Ectodermal cell (in vitro differentiated cells): ENCODE results near the gene TXLNB.

Source experiments
- H3K27ac ChIP-seq: 2 replicates; pipeline ENCODE4 v1.7.0; 2013; ENCODE audit warnings: mild to moderate bottlenecking, low read depth, low read length; ENCODE audit not compliant: insufficient read depth, poor library complexity, severe bottlenecking
- H3K27me3 ChIP-seq: 2 replicates; pipeline ENCODE4 v1.7.0; 2013; ENCODE audit warnings: mild to moderate bottlenecking, low read length; ENCODE audit not compliant: insufficient read depth, control insufficient read depth, poor library complexity, severe bottlenecking
- H3K36me3 ChIP-seq: one replicate; pipeline ENCODE4 v1.7.0; 2013; ENCODE audit warnings: low read length; ENCODE audit not compliant: control insufficient read depth, insufficient read depth
- H3K4me1 ChIP-seq: one replicate; pipeline ENCODE4 v1.7.0; 2013; ENCODE audit warnings: low read length; ENCODE audit not compliant: control insufficient read depth, insufficient read depth
- H3K4me3 ChIP-seq: 2 replicates; pipeline ENCODE4 v1.7.0; 2013; ENCODE audit warnings: low read depth, low read length, control low read depth; ENCODE audit not compliant: insufficient read depth
- H3K9me3 ChIP-seq: 2 replicates; pipeline ENCODE4 v1.7.0; 2013; ENCODE audit warnings: mild to moderate bottlenecking, low read length, moderate library complexity; ENCODE audit not compliant: control insufficient read depth
- WGBS, 2 experiments: methylation state at CpG; one replicate each; pipeline ENCODE4 v1.1.7; 2013; ENCODE audit warnings: missing lambda C conversion rate in 2 of 2; 5-methylcytosine and 5-hydroxymethylcytosine counted together

TXLNB gene

DNA sequence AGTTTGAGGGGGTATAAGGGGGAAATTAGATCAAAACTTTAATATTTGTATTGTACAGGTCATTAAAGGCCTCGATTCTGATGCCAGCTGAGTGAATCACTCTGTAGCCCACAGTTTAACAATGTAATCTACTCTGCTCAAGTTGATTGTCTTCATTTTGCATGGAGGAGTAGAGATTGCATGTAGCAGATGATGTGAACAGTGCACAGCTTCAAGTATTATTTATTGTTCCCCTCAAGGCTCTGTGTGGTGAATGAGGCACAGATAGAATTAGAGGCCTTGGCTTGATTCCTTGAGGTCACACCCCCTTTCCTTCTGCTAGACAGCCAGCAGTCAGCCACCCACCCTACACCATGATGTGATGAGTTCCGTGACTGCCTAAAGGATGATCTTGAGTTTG lies 38.1 kb downstream of the TXLNB start:
- Histone ChIP-seq H3K27ac (no peak overlapping the region), H3K4me3 (no peak overlapping the region), H3K4me1 (no peaks in the 10 kb centered on the region), H3K9me3 (no peaks in the 10 kb centered on the region), H3K36me3 (no peaks in the 10 kb centered on the region), H3K27me3 (no peaks in the 10 kb centered on the region)
- 90 to 93% methylated on average over 1 to 2 of the region's 2 CpGs for WGBS, 2 experiments

- 92% methylated on average over 4 of the region's 4 CpGs for WGBS, 2 experiments
- Histone ChIP-seq H3K27me3 (no peaks in the 10 kb centered on the region), H3K4me3 (no peak overlapping the region), H3K4me1 (no peaks in the 10 kb centered on the region), H3K36me3 (no peaks in the 10 kb centered on the region), H3K9me3 (no peaks in the 10 kb centered on the region), H3K27ac (no peak overlapping the region)
Measured at GRCh38 chr6:139251691-139252390, 40.0 kb downstream of the TXLNB start.

- 88 to 100% methylated on average over 2 of the region's 2 CpGs for WGBS, 2 experiments
Measured at GRCh38 chr6:139251045-139251690, 40.6 kb downstream of the TXLNB start.

DNA sequence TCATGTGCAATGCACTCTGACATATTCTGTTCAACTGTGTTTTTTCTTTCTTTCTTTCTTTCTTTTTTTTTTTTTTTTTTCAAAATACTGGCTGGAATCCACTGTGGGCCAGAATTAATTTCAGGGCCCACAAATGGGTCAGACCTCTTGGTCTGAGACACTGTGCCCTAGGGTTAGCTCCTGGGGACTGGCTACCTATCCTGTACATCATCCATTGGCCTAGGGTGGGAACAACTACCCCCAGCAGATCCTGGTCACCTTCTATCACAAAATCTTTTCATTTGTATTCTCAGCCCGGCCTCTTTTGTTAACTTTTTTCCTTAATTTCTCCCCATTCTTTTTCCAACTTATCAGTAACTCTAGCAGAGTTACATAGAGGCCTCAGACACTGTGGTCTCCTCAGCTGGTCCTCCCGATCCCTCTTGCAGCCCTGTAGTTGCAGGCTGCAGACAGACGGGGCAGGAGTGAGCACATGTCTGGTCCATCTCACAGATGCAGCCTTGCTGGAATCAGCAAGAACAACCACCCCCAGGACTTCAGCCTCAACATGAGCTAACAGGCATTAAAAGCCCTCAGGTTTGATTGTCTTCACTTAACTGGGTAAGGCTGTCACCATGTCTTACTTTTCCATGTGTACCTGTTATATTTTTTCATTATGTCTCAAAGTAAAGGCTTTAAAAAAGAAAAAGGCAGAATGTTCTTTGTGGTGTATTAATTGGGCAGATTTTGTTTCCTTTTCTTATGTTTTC lies 41.3 kb downstream of the TXLNB start:
- WGBS, 2 experiments, result 31% methylated on average over 3 of the region's 3 CpGs
- Histone ChIP-seq H3K36me3 (no peaks in the 10 kb centered on the region), H3K27me3 (no peaks in the 10 kb centered on the region), H3K27ac (no peak overlapping the region), H3K4me1 (no peaks in the 10 kb centered on the region), H3K4me3 (no peak overlapping the region), H3K9me3 (no peaks in the 10 kb centered on the region)

More at GRCh38 chr6:139251045-139251690, 40.6 kb downstream of the TXLNB start:
- Histone ChIP-seq H3K36me3 (no peaks in the 10 kb centered on the region), H3K9me3 (no peaks in the 10 kb centered on the region), H3K27me3 (no peaks in the 10 kb centered on the region), H3K27ac (no peak overlapping the region), H3K4me1 (no peaks in the 10 kb centered on the region), H3K4me3 (no peak overlapping the region)

- Histone ChIP-seq H3K4me1 (no peaks in the 10 kb centered on the region), H3K9me3 (no peaks in the 10 kb centered on the region)
Measured at GRCh38 chr6:139249395-139249794, 42.4 kb downstream of the TXLNB start.

GRCh38 chr6:139248911-139249310 lies 42.9 kb downstream of the TXLNB start:
- Histone ChIP-seq H3K27ac (no peak overlapping the region), H3K4me3 (no peak overlapping the region), H3K9me3 (no peaks in the 10 kb centered on the region), H3K36me3 (no peaks in the 10 kb centered on the region), H3K27me3 (no peaks in the 10 kb centered on the region), H3K4me1 (no peaks in the 10 kb centered on the region)
- WGBS, 2 experiments, result 93 to 97% methylated on average over 3 of the region's 3 CpGs

More at GRCh38 chr6:139249395-139249794, 42.4 kb downstream of the TXLNB start:
- Histone ChIP-seq H3K27me3 (no peaks in the 10 kb centered on the region), H3K36me3 (no peaks in the 10 kb centered on the region), H3K4me3 (no peak overlapping the region), H3K27ac (no peak overlapping the region)
- 93 to 95% methylated on average over 4 of the region's 4 CpGs for WGBS, 2 experiments

DNA sequence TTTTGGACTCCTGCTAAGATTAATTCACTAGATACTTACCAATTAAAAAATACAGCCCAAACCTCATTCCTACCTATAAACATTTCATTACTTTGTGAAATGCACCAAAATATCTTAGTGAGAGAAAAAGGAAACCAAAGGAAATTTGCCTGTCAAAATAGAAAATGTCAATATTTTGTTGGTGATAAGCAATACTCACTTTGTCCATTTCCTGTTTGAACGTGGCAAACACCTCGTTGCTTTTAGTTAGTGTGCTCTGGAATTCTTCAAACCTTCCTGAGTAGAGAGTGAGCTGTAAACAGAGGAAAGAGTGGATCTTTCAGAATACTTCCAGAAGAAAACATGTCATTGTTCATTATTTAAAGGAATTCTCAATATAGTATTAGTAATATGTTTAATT lies 44.2 kb downstream of the TXLNB start:
- 89 to 100% methylated on average over 2 of the region's 2 CpGs for WGBS, 2 experiments
- no peaks in the 10 kb centered on the region for H3K9me3 ChIP-seq

DNA sequence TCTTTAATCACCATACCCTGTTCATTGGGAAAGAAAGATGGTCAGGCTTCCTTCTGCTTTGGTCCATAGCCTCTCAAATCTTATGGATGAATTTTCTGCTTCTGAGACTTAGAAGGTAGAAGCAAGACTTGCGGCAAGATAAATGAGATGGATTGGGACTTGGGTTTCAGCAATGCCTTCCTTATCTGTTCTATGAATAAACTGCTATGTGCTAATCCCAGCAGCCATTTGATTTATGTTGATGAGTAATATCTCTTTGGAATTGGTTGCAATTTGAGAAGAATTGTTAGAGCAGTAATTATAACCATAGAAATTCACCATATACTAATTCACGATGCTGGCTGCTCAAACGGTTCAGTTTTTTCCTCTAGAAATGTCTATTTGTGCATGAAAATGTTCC lies 48.3 kb downstream of the TXLNB start:
- no peaks in the 10 kb centered on the region for H3K36me3 ChIP-seq
- H3K27ac ChIP-seq, result no peak overlapping the region
- WGBS, 2 experiments, result 86 to 93% methylated on average over 3 of the region's 3 CpGs
- no peak overlapping the region for H3K4me3 ChIP-seq
- H3K4me1 ChIP-seq, result no peaks in the 10 kb centered on the region
- H3K9me3 ChIP-seq, result no peaks in the 10 kb centered on the region
- no peaks in the 10 kb centered on the region for H3K27me3 ChIP-seq

More for the DNA sequence above, 44.2 kb downstream of the TXLNB start:
- Histone ChIP-seq H3K36me3 (no peaks in the 10 kb centered on the region), H3K27ac (no peak overlapping the region), H3K4me3 (no peak overlapping the region), H3K4me1 (no peaks in the 10 kb centered on the region), H3K27me3 (no peaks in the 10 kb centered on the region)

DNA sequence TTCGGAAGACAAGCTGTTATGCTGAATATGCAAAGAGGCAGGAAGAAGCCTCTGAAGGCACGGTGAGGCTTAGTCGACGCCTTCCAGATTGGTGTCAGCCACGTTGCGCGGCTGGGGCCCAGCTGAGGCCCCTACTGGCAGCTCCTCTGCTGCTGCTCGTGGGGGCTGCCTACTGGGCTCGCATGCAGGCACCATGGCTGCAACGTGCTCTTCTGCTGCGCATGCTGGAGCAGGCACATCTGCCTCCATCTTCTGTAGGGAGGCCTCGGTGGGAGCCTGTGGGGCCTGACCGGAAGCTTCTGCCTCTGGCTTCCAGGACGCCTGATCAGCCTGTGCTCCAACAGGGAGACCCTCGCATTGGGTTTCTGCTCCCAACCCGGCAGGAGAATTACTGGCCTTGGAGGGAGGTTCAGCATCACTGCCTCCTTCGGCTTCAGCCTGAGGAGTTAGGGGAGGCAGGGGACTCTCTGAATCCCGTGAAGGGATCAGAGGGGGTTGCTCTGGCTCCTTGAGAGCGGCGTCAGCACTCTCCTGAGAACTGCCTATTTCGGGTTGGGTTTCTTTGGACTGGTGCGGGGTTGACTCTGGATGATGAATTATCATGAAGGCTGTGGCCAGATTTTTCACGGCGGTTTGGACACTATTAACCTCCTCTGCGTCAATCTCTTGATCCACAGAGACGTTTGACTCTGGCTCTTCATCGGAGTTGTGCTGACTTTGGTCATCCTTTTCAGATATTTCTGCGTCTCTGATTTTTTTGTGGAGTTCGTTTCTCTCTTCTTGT lies 49.1 kb downstream of the TXLNB start:
- Histone ChIP-seq H3K4me1 (no peaks in the 10 kb centered on the region), H3K27me3 (no peaks in the 10 kb centered on the region), H3K36me3 (no peaks in the 10 kb centered on the region), H3K4me3 (no peak overlapping the region), H3K9me3 (no peaks in the 10 kb centered on the region), H3K27ac (no peak overlapping the region)
- 92 to 93% methylated on average over 29 of the region's 29 CpGs for WGBS, 2 experiments
